GM12801 (cell line): ENCODE data around the gene IL18R1.

Experiments
- TF ChIP-seq, protein P1 (sequence below): IDR thresholded peaks from one replicate; pipeline ENCODE4 v1.5.1; 2011; ENCODE audit warnings: control low read depth; ENCODE audit not compliant: insufficient read length; ENCODE audit errors: extremely low read depth

Gene IL18R1

DNA sequence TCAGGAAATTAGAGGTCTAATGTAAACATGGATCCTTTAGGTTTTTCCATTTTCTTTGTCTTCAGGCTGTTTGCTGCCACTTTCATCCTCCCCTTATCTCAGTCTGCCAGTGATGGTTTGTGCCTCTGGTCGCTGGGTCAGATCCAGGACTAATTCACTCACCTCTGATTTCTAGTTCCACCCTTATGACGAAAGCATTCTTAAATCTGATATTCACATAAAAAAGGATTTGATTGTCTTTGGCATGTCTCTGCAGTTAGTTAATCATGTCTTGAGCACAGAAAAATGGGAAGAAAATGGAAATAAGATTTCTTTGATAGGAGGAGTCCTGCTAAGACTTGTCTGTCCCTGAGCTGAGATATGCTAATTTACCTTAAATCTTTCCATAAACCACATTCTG, 39.7 kb upstream of the IL18R1 start:
- TF ChIP-seq, protein P1, sequence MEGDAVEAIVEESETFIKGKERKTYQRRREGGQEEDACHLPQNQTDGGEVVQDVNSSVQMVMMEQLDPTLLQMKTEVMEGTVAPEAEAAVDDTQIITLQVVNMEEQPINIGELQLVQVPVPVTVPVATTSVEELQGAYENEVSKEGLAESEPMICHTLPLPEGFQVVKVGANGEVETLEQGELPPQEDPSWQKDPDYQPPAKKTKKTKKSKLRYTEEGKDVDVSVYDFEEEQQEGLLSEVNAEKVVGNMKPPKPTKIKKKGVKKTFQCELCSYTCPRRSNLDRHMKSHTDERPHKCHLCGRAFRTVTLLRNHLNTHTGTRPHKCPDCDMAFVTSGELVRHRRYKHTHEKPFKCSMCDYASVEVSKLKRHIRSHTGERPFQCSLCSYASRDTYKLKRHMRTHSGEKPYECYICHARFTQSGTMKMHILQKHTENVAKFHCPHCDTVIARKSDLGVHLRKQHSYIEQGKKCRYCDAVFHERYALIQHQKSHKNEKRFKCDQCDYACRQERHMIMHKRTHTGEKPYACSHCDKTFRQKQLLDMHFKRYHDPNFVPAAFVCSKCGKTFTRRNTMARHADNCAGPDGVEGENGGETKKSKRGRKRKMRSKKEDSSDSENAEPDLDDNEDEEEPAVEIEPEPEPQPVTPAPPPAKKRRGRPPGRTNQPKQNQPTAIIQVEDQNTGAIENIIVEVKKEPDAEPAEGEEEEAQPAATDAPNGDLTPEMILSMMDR: no peak

- TF ChIP-seq, protein P1: no peak
Observed at GRCh38 chr2:102317715-102318114, 37.9 kb upstream of the IL18R1 start.

GRCh38 chr2:102318437-102318836, 37.2 kb upstream of the IL18R1 start:
- TF ChIP-seq, protein P1: no peak

- TF ChIP-seq, protein P1: no peak
Observed at GRCh38 chr2:102321941-102322719, 33.5 kb upstream of the IL18R1 start.

DNA sequence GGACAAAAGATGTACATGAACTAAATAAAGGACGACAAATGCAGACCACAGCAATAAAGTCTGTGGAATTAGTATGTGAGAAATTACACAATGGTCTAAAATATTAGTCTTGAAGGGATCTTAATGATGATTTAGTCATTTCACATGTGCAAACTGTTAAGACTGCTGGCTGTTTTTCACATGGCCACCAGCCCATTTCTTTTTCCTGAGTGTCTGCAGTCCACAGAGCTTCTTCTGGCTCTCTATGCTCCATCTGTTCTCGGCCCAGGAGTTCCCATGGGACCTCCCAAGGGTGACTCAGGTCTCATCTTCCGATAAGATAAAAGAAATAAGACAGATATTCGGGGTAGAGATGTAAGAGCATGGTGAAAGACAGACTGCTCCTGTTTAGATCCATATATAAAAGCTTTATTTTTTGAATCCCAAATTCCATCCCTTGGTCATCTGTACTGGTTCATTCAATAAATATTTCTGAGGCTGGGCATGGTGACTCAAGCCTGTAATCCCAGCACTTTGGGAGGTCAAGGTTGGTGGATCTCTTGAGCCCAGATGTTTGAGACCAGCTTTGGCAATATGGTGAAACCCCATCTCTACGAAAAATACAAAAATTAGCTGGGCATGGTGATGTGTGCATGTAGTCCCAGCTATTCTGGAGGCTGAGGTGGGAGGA, 24.1 kb upstream of the IL18R1 start:
- TF ChIP-seq, protein P1: no peak

DNA sequence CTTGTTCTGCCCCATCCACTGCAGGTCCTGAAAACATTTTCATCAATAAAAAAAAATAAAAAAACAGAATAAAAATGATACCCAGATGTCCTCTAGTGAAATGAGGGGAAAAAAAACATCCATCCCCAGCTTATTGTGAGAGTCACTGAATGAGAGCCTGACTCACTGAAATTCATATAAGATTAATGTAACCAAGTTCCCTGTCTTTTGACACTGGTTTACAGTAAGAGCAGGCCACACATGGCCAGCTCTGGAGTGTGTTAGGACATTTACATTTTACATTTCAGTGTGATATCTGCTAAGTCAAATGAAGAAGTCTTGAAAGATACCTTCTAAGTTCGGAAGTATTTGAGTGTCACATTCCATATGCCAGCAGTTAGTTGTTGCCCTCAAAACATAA, 21.1 kb upstream of the IL18R1 start:
- TF ChIP-seq, protein P1: no peak

GRCh38 chr2:102335871-102336366, 19.7 kb upstream of the IL18R1 start:
- TF ChIP-seq, protein P1: no peak
